ENCODE measurements around the gene LRRC1. TPM values are rescaled to one million over a fixed set of nuclear protein-coding genes. Genes with fewer than 3 reads are reported as not detected.

The LRRC1 gene
- total and polyA plus RNA-seq, 4 donors: 0.36 to 6.4 (median 0.94) TPM

DNA sequence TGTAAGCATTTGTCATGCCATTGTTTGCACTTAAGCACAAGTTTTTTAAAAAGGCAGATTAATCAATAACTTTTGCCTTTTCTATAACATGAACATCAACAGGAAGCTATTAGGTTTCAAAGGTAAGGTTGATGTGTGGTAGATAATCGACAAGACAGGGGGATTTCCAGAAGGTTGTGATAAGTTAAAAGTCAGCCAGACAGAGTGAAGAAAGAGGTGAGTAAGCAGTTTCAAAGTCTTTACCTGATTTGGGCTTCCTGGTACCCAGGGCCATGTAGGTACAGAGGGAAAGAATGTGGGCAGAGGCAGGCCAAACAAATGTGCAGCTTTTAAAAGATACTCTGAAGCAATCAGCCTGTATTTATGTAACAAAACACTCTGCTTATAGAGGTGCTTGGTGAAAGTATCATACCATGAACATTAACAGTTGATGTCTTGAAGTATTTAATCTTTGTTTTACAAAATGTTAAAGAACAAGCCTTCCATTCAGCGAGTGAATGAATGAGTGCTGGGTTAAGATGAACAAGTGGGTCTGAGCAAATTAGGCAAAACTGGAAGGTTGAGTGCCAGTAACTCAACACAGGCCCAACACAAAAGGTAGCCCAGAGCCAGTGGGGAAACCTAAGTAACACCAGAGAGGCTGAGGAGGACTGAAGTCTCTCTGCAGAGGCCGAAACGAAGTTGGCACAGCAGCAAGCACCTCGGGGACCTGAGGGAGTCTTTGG is 60.2 kb downstream of the LRRC1 start:
- TF ChIP-seq, protein P1, sequence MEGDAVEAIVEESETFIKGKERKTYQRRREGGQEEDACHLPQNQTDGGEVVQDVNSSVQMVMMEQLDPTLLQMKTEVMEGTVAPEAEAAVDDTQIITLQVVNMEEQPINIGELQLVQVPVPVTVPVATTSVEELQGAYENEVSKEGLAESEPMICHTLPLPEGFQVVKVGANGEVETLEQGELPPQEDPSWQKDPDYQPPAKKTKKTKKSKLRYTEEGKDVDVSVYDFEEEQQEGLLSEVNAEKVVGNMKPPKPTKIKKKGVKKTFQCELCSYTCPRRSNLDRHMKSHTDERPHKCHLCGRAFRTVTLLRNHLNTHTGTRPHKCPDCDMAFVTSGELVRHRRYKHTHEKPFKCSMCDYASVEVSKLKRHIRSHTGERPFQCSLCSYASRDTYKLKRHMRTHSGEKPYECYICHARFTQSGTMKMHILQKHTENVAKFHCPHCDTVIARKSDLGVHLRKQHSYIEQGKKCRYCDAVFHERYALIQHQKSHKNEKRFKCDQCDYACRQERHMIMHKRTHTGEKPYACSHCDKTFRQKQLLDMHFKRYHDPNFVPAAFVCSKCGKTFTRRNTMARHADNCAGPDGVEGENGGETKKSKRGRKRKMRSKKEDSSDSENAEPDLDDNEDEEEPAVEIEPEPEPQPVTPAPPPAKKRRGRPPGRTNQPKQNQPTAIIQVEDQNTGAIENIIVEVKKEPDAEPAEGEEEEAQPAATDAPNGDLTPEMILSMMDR (IDR thresholded peaks at IDR 0.05; ENCODE audit: low read depth, low read length, missing input control): no peak
- no peak for TF ChIP-seq EGR1 (IDR thresholded peaks at IDR 0.05; ENCODE audit: low read depth in 2 of 2)
- TF ChIP-seq, protein P2, sequence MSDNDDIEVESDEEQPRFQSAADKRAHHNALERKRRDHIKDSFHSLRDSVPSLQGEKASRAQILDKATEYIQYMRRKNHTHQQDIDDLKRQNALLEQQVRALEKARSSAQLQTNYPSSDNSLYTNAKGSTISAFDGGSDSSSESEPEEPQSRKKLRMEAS (IDR thresholded peaks at IDR 0.05): no peak
- no peak for DNase-seq (ENCODE audit: low spot score)
- H3K9ac ChIP-seq (ENCODE audit: low read depth in 1 of 2, low read length in 2 of 2): no peak overlapping the region
- no peaks in the 10 kb centered on the region for H3K9me3 ChIP-seq (ENCODE audit: control insufficient read depth in 4 of 4, low read length in 3 of 4)
- H3K36me3 ChIP-seq (ENCODE audit: control insufficient read depth in 4 of 4, insufficient read depth in 3 of 4, low read depth in 1 of 4, low read length in 3 of 4): no peaks in the 10 kb centered on the region
- H3K27ac ChIP-seq (ENCODE audit: low read depth in 1 of 2, low read length in 2 of 2): no peak overlapping the region
- H3K27me3 ChIP-seq (ENCODE audit: control insufficient read depth in 4 of 4, insufficient read depth in 4 of 4, low read length in 3 of 4): peaks cover 0 to 2% (median 0%) of the 10 kb centered on the region in 4 donors
- 76% methylated on average over 5 of the region's 5 CpGs for WGBS
- no peak overlapping the region for H3K4me3 ChIP-seq (ENCODE audit: low read depth in 1 of 3, low read length in 3 of 3)
- H3K4me1 ChIP-seq (ENCODE audit: control insufficient read depth in 4 of 4, insufficient read depth in 4 of 4, low read length in 3 of 4): no peaks in the 10 kb centered on the region

DNA sequence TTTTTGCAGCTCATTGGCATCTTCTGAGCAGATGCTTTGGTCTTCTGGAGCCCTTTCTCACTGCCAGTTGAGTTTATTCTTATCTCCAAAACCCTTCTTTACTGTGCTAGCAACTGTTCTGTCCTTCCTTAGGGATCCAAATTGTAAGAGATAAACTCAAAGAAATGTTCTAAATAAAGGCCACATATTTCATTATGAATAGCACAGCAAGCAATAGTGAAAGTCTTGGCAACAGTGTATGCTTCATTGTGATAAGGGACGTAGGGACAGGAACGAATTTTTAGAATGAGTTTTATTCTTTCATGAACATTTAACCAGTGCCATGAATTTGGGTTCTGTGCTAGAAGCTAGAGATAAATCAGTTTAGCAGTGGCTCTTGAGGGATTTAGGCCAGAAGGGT is 61.1 kb downstream of the LRRC1 start:
- no peak for TF ChIP-seq RXRA (IDR thresholded peaks at IDR 0.05)
- TF ChIP-seq, protein P3, sequence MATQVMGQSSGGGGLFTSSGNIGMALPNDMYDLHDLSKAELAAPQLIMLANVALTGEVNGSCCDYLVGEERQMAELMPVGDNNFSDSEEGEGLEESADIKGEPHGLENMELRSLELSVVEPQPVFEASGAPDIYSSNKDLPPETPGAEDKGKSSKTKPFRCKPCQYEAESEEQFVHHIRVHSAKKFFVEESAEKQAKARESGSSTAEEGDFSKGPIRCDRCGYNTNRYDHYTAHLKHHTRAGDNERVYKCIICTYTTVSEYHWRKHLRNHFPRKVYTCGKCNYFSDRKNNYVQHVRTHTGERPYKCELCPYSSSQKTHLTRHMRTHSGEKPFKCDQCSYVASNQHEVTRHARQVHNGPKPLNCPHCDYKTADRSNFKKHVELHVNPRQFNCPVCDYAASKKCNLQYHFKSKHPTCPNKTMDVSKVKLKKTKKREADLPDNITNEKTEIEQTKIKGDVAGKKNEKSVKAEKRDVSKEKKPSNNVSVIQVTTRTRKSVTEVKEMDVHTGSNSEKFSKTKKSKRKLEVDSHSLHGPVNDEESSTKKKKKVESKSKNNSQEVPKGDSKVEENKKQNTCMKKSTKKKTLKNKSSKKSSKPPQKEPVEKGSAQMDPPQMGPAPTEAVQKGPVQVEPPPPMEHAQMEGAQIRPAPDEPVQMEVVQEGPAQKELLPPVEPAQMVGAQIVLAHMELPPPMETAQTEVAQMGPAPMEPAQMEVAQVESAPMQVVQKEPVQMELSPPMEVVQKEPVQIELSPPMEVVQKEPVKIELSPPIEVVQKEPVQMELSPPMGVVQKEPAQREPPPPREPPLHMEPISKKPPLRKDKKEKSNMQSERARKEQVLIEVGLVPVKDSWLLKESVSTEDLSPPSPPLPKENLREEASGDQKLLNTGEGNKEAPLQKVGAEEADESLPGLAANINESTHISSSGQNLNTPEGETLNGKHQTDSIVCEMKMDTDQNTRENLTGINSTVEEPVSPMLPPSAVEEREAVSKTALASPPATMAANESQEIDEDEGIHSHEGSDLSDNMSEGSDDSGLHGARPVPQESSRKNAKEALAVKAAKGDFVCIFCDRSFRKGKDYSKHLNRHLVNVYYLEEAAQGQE (IDR thresholded peaks at IDR 0.05): no peak
- no peak for TF ChIP-seq SP1 (IDR thresholded peaks at IDR 0.05)
- TF ChIP-seq YY1 (IDR thresholded peaks at IDR 0.05): no peak
- no peak for TF ChIP-seq FOXA2 (IDR thresholded peaks at IDR 0.05)
- no peak for TF ChIP-seq NR2F2 (IDR thresholded peaks at IDR 0.05)
- TF ChIP-seq HNF4G (IDR thresholded peaks at IDR 0.05): no peak
- TF ChIP-seq, protein P1 (IDR thresholded peaks at IDR 0.05; ENCODE audit: low read depth, low read length, missing input control): no peak
- TF ChIP-seq JUND (IDR thresholded peaks at IDR 0.05): no peak
- TF ChIP-seq EGR1 (IDR thresholded peaks at IDR 0.05; ENCODE audit: low read depth in 2 of 2): no peak
- TF ChIP-seq FOXA1 (IDR thresholded peaks at IDR 0.05): no peak
- H3K9me3 ChIP-seq (ENCODE audit: control insufficient read depth in 4 of 4, low read length in 3 of 4): no peaks in the 10 kb centered on the region
- no peak for DNase-seq (ENCODE audit: low spot score)
- 72% methylated on average over 2 of the region's 2 CpGs for WGBS
- H3K36me3 ChIP-seq (ENCODE audit: control insufficient read depth in 4 of 4, insufficient read depth in 3 of 4, low read depth in 1 of 4, low read length in 3 of 4): no peaks in the 10 kb centered on the region
- H3K4me1 ChIP-seq (ENCODE audit: control insufficient read depth in 4 of 4, insufficient read depth in 4 of 4, low read length in 3 of 4): no peaks in the 10 kb centered on the region
- H3K27ac ChIP-seq (ENCODE audit: low read depth in 1 of 2, low read length in 2 of 2): no peak overlapping the region
- H3K4me3 ChIP-seq (ENCODE audit: low read depth in 1 of 3, low read length in 3 of 3): no peak overlapping the region
- H3K9ac ChIP-seq (ENCODE audit: low read depth in 1 of 2, low read length in 2 of 2): no peak overlapping the region
- H3K27me3 ChIP-seq (ENCODE audit: control insufficient read depth in 4 of 4, insufficient read depth in 4 of 4, low read length in 3 of 4): peaks cover 0 to 2% (median 0%) of the 10 kb centered on the region in 4 donors

Measured in liver (tissue), 9 donors.